OCI-LY3 (cell line): ENCODE measurements around the gene OR5B21.

Source experiments
- CTCF ChIP-seq: fragments of 200-600, 300-600 bp; sonication (generic); IDR thresholded peaks from 2 replicates; pipeline ENCODE4 v1.5.1; 2014; ENCODE audit warnings: antibody characterized with exemption, low read length, low read depth
- EZH2phosphoT487 ChIP-seq: fragments of 200-600 bp; shearing (Covaris generic); IDR thresholded peaks from 2 replicates; pipeline ENCODE4 v1.6.1; 2018; ENCODE audit warnings: antibody characterized with exemption, mixed run types, low read depth

- TF ChIP-seq CTCF, result no peak
- TF ChIP-seq EZH2phosphoT487, result no peak
Measured at GRCh38 chr11:58490827-58491226, 17.1 kb downstream of the OR5B21 start.
